NCI-H187 treated with DMSO at 0.1 percent for 48 hours (cell line): Measurements from ENCODE around the gene OIT3.
"Not testable (repeated sequence)": the region's sequence is repeated elsewhere in the genome, so short reads cannot be mapped to it uniquely, and the experiment has no call there.

Experiments used
- DNase-seq: peaks from one replicate; lab custom pipeline; 2025; lab: John Stamatoyannopoulos, UW

OIT3 gene

GRCh38 chr10:72903941-72904446, 10.5 kb downstream of the OIT3 start:
- DNase-seq = not testable (repeated sequence)

- no peak for DNase-seq
Measured at GRCh38 chr10:72904806-72905205, 11.3 kb downstream of the OIT3 start.

GRCh38 chr10:72906446-72906845, 12.9 kb downstream of the OIT3 start:
- no peak for DNase-seq

- no peak for DNase-seq
Measured at GRCh38 chr10:72910705-72911104, 17.2 kb downstream of the OIT3 start.

GRCh38 chr10:72911758-72912157, 18.2 kb downstream of the OIT3 start:
- no peak for DNase-seq

- DNase-seq = no peak
Measured at GRCh38 chr10:72912736-72913135, 19.2 kb downstream of the OIT3 start.

GRCh38 chr10:72913287-72913686, 19.7 kb downstream of the OIT3 start:
- no peak for DNase-seq

GRCh38 chr10:72917201-72917600, 23.7 kb downstream of the OIT3 start:
- DNase-seq = not testable (repeated sequence)

- DNase-seq = not testable (repeated sequence)
Measured at GRCh38 chr10:72917803-72918332, 24.3 kb downstream of the OIT3 start.

- no peak for DNase-seq
Measured at GRCh38 chr10:72918352-72918751, 24.8 kb downstream of the OIT3 start.

- DNase-seq = not testable (repeated sequence)
Measured at GRCh38 chr10:72921147-72921683, 27.7 kb downstream of the OIT3 start.

GRCh38 chr10:72924351-72924750, 30.8 kb downstream of the OIT3 start:
- no peak for DNase-seq

- DNase-seq = no peak
Measured at GRCh38 chr10:72925951-72926465, 32.5 kb downstream of the OIT3 start.

- no peak for DNase-seq
Measured at GRCh38 chr10:72927485-72927884, 33.9 kb downstream of the OIT3 start.

GRCh38 chr10:72928798-72929197, 35.3 kb downstream of the OIT3 start:
- DNase-seq = no peak

- no peak for DNase-seq
Measured at GRCh38 chr10:72930276-72930675, 36.7 kb downstream of the OIT3 start.

GRCh38 chr10:72932259-72933015, 38.9 kb downstream of the OIT3 start:
- DNase-seq = no peak

- no peak for DNase-seq
Measured at GRCh38 chr10:72935361-72935760, 41.8 kb downstream of the OIT3 start.

GRCh38 chr10:72943498-72944234, 50.1 kb downstream of the OIT3 start:
- DNase-seq = no peak

GRCh38 chr10:72946963-72947362, 53.4 kb downstream of the OIT3 start:
- DNase-seq = no peak

GRCh38 chr10:72948762-72949161, 55.2 kb downstream of the OIT3 start:
- no peak for DNase-seq

GRCh38 chr10:72951760-72952159, 58.2 kb downstream of the OIT3 start:
- no peak for DNase-seq
